HG03135 (cell line): ENCODE results near the gene CYTH4.
A peak's percentile ranks its signal among the peaks of the same experiment; 100 is the strongest.
"Not testable (repeated sequence)": the region's sequence is repeated elsewhere in the genome, so short reads cannot be mapped to it uniquely, and the experiment has no call there.

Experiments used
- ATAC-seq: cut with Tn5 transposase; IDR thresholded peaks from one replicate; pipeline ENCODE4 v1.9.1; 2021; ENCODE audit warnings: mild to moderate bottlenecking, moderate library complexity; ENCODE audit not compliant: unreplicated experiment

The CYTH4 gene

GRCh38 chr22:37248251-37248650 is 34.1 kb upstream of the CYTH4 start:
- ATAC-seq: no peak

GRCh38 chr22:37249986-37250385 is 32.3 kb upstream of the CYTH4 start:
- ATAC-seq: no peak

GRCh38 chr22:37251836-37252235 is 30.5 kb upstream of the CYTH4 start:
- not testable (repeated sequence) for ATAC-seq

GRCh38 chr22:37253126-37253660 is 29.1 kb upstream of the CYTH4 start:
- ATAC-seq: no peak

GRCh38 chr22:37254209-37254866 is 28.0 kb upstream of the CYTH4 start:
- ATAC-seq: no peak

GRCh38 chr22:37254867-37255233 is 27.5 kb upstream of the CYTH4 start:
- no peak for ATAC-seq

- no peak for ATAC-seq
Observed at GRCh38 chr22:37255558-37256006, 26.7 kb upstream of the CYTH4 start.

GRCh38 chr22:37256075-37256726 is 26.1 kb upstream of the CYTH4 start:
- no peak for ATAC-seq

- ATAC-seq: no peak
Observed at GRCh38 chr22:37258005-37258752, 24.1 kb upstream of the CYTH4 start.

- ATAC-seq: no peak
Observed at GRCh38 chr22:37258753-37259401, 23.4 kb upstream of the CYTH4 start.

- ATAC-seq: no peak
Observed at GRCh38 chr22:37259540-37260029, 22.7 kb upstream of the CYTH4 start.

GRCh38 chr22:37260155-37260795 is 22.0 kb upstream of the CYTH4 start:
- no peak for ATAC-seq

- no peak for ATAC-seq
Observed at GRCh38 chr22:37260901-37261336, 21.4 kb upstream of the CYTH4 start.

GRCh38 chr22:37262346-37262745 is 20.0 kb upstream of the CYTH4 start:
- no peak for ATAC-seq

GRCh38 chr22:37263966-37264887 is 18.1 kb upstream of the CYTH4 start:
- no peak for ATAC-seq

GRCh38 chr22:37266581-37267134 is 15.7 kb upstream of the CYTH4 start:
- ATAC-seq: no peak

- ATAC-seq: peak; percentile 83
Observed at GRCh38 chr22:37267135-37267587, 15.1 kb upstream of the CYTH4 start.

GRCh38 chr22:37267661-37268413 is 14.5 kb upstream of the CYTH4 start:
- no peak for ATAC-seq
